ENCODE measurements around the gene TOX2.

The TOX2 gene

DNA sequence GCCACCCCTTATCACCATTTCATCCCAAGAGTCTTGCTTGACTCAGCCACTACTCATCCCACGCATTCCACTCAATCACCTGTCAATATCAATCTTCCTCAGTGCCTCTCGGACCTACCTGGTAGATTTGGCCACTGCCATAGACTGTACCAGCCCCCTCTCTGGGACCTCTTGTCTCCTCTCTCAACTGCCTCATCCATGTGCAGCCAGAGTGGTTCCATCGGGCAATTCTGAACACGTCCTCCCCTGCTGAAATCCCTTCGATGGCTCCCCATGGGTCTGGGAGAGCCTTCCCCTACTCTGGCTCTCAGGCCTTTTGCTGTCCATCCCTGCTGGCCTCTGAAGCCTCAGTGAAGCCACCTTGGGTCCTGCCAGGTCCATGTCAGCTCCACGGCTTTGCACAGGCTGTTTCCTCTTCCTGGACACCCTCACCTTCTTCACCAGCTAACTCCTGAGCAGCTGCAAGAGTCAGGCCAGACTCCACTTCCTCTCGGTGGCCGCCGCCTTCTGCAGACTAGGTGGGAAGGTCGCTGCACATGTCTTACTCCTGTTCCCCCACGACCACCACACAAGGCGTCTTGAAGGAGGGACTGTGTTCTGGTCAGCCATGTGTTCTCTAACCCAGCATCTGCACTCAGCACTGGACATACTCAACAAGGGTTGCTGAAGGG lies 120.4 kb downstream of the TOX2 start:
- no peak for TF ChIP-seq ZFX (IDR thresholded peaks at IDR 0.05; ENCODE audit: borderline replicate concordance)
- TF ChIP-seq, protein P1, sequence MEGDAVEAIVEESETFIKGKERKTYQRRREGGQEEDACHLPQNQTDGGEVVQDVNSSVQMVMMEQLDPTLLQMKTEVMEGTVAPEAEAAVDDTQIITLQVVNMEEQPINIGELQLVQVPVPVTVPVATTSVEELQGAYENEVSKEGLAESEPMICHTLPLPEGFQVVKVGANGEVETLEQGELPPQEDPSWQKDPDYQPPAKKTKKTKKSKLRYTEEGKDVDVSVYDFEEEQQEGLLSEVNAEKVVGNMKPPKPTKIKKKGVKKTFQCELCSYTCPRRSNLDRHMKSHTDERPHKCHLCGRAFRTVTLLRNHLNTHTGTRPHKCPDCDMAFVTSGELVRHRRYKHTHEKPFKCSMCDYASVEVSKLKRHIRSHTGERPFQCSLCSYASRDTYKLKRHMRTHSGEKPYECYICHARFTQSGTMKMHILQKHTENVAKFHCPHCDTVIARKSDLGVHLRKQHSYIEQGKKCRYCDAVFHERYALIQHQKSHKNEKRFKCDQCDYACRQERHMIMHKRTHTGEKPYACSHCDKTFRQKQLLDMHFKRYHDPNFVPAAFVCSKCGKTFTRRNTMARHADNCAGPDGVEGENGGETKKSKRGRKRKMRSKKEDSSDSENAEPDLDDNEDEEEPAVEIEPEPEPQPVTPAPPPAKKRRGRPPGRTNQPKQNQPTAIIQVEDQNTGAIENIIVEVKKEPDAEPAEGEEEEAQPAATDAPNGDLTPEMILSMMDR (IDR thresholded peaks at IDR 0.05): no peak
- H3K27ac ChIP-seq: no peak overlapping the region

DNA sequence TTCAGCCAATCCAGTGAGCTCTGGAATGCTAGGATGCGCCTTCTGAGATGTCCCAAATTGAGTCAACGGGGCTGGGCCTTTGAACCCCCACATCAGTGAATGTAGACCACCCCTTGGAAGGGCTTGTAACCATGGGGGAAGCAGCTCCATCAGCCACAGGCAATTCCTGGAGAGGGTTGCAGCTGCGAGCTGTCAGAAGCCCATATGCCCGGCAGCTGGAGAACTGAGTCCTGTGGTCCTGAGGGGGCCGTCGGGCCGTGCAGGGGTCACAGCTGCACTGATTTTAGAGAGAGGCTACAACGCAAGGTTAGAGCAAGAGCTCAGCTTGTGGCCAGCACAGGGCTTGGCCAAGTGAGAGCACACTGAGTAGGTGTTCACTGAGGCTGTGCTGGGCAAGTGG lies 121.3 kb downstream of the TOX2 start:
- TF ChIP-seq, protein P1 (IDR thresholded peaks at IDR 0.05): no peak
- TF ChIP-seq ZFX (IDR thresholded peaks at IDR 0.05; ENCODE audit: borderline replicate concordance): no peak
- no peak overlapping the region for H3K27ac ChIP-seq

DNA sequence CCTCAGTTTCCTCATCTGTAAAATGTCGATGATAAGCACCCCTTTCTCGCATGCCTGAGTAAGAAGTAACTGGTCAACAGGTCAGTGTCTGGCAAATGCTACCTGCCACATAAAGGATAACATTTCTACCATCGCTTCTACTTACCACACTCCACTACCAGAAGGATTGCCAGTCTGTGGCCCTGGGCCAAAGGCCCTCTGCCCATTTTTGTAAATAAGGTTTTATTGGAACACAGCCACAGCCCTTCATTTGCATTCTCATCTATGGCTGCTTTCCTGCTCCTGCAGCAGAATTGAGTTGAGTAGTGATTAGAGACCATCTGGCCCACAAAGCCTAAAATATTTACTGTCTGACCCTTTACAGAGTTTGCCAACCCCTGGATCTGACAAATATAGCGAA lies 121.8 kb downstream of the TOX2 start:
- H3K27ac ChIP-seq: no peak overlapping the region
- TF ChIP-seq, protein P1 (IDR thresholded peaks at IDR 0.05): no peak
- no peak for TF ChIP-seq ZFX (IDR thresholded peaks at IDR 0.05; ENCODE audit: borderline replicate concordance)

DNA sequence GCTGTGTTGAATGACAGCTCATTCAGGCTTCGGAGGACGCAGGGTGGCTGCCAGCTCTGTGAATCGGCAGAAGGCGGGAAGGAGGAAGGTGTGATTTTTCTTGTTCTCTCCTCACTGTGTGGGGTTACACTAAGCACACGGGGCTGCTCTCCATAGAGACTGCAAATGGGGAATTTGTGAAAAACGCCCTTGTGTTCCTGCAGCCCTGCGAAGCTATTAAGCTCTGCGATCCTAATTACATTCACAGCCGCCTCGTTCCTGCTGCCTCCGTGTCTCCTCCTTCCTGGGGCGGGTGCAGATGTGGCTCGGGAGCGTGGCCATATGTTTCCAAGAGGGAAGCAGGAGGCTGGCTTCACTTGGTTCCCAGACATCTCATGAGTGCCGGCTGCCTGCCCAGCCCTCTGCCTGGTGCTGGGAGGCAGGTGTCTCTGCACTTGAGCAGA lies 124.0 kb downstream of the TOX2 start:
- no peak for TF ChIP-seq ZFX (IDR thresholded peaks at IDR 0.05; ENCODE audit: borderline replicate concordance)
- TF ChIP-seq, protein P1 (IDR thresholded peaks at IDR 0.05): no peak
- H3K27ac ChIP-seq: no peak overlapping the region

DNA sequence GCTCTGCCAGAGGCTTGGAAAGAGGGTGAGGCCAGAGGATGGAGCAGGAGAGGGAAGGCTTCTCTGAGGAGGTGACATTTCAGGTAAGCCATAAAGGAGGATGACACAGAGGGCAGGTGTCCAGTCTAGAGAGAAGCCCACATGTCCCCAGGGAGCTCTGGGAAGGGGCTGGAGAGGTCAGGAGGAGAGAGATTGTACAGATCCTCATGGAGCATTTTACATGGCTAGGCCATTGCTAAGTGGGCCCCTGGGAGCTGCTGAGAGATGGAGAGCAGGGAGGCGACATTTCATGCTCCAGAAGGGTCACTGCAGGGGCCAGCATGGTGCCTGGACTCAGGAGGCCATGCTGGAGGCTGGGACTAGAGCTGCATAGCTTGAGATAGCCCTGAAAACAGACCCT lies 124.5 kb downstream of the TOX2 start:
- TF ChIP-seq ZFX (IDR thresholded peaks at IDR 0.05; ENCODE audit: borderline replicate concordance): no peak
- TF ChIP-seq, protein P1 (IDR thresholded peaks at IDR 0.05): no peak
- H3K27ac ChIP-seq: no peak overlapping the region

DNA sequence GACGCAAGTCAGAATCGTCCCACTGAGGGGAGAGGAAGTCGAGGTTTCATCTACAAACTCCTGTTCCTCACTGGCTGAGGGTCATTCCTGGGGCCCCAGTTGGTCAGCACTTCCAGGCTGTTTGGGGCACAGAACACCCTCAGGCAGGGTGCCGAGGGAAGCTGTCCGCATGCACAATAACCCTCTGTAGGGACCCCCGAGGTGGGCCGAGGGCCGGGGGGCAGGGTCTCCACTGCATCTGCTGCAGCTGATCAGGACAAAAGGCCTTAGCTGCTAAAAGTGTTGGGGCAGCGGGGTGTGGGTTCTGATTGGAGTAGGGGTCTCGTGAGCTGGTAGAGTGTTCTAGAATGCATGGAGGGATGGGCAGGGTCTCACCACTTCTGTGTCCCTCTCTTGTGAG lies 125.1 kb downstream of the TOX2 start:
- no peak overlapping the region for H3K27ac ChIP-seq
- TF ChIP-seq ZFX (IDR thresholded peaks at IDR 0.05; ENCODE audit: borderline replicate concordance): no peak
- TF ChIP-seq, protein P1 (IDR thresholded peaks at IDR 0.05): no peak

DNA sequence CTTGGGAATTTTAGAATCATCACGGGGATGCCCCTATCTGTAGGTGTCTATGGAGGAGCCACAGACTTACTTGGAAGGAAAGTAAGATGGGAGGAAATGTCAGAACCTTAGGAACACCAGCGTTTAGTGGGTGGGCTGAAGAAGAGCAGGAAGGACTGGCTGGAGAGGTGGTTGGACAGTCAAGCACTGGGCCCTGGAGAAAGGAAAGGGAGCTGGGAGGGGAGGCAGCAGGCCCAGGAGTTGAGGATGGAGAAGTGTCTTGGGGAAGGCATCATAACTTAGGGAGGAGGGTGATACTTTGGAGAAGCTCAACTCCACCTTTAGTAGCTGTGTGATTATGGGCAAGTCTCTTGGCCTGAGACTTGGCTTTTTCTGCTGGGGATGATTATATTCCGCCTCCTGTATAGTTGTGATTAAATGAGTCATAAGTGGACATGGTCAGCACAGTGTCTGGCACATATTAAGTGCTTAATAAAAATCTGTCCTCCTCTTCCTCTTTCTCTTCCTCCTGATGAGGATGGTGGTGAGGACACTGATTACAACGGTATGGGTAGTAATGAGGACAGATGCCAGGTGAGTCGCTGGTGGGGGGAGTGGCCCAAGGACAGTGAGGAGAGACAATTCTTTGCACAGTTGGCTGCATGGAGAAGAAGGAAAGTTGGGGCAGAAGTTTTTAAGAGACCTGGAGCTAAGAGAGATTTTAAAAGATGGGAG lies 125.7 kb downstream of the TOX2 start:
- H3K27ac ChIP-seq: no peak overlapping the region
- no peak for TF ChIP-seq ZFX (IDR thresholded peaks at IDR 0.05; ENCODE audit: borderline replicate concordance)

Data from 22Rv1 (cell line).